H1 (cell line): ENCODE measurements around the gene GALNT15. TPM values are rescaled to one million over a fixed set of nuclear protein-coding genes. Genes with fewer than 3 reads are reported as not detected.

Source experiments
- CTCF ChIA-PET: fragments of 300-600 bp; sonication (Branson Sonifier 250); formaldehyde crosslinking; loops from one replicate; lab custom pipeline; 2021; ENCODE audit not compliant: partially characterized antibody; lab: Charles Lee
- POLR2A ChIA-PET: fragments of 300-600 bp; sonication (Branson Sonifier 250); formaldehyde crosslinking; loops from one replicate; lab custom pipeline; 2021; ENCODE audit warnings: inconsistent platforms; ENCODE audit not compliant: partially characterized antibody; lab: Charles Lee
- DNase-seq, 2 experiments: peaks; one replicate each; pipeline versions ENCODE4 v3.0.0 to v3.0.0-alpha.2; 2010 to 2022; ENCODE audit warnings: low spot score in 2 of 2, low read depth in 1 of 2, mixed read lengths in 1 of 2
- FAIRE-seq: peaks from 2 replicates; lab custom pipeline; 2011; peaks lifted over from hg19 to GRCh38; lab: Jason Lieb, UNC
- H2AFZ ChIP-seq: 2 replicates; pipeline ENCODE4 v1.8.1; 2012; ENCODE audit warnings: low read length, inconsistent platforms
- H2AK5ac ChIP-seq: 2 replicates; pipeline ENCODE4 v1.6.1; 2013; ENCODE audit warnings: low read depth, low read length
- H2BK120ac ChIP-seq: replicated peaks from 2 replicates; pipeline ENCODE3; 2013; ENCODE audit warnings: low read depth, low read length, inconsistent platforms
- H2BK12ac ChIP-seq: 2 replicates; pipeline ENCODE4 v1.6.1; 2013; ENCODE audit warnings: low read depth, low read length
- H2BK15ac ChIP-seq: 2 replicates; pipeline ENCODE4 v1.6.1; 2013; ENCODE audit warnings: low read length
- H2BK20ac ChIP-seq: 2 replicates; pipeline ENCODE4 v1.6.1; 2013; ENCODE audit warnings: low read length
- H2BK5ac ChIP-seq: 2 replicates; pipeline ENCODE4 v1.6.1; 2013; ENCODE audit warnings: low read depth, low read length
- H3K14ac ChIP-seq: 2 replicates; pipeline ENCODE4 v1.6.1; 2013; ENCODE audit warnings: inconsistent platforms; ENCODE audit not compliant: insufficient read length
- H3K18ac ChIP-seq: 2 replicates; pipeline ENCODE4 v1.6.1; 2013; ENCODE audit warnings: low read length; ENCODE audit errors: extremely low read depth
- H3K23ac ChIP-seq: 2 replicates; pipeline ENCODE4 v1.6.1; 2013; ENCODE audit warnings: inconsistent platforms; ENCODE audit not compliant: insufficient read length
- H3K23me2 ChIP-seq: 2 replicates; pipeline ENCODE4 v1.6.1; 2013; ENCODE audit warnings: low read depth, low read length
- H3K27ac ChIP-seq: 2 replicates; pipeline ENCODE4 v1.6.1; 2011; ENCODE audit warnings: low read depth, low read length, inconsistent platforms
- H3K27me3 ChIP-seq, 4 experiments: replicated peaks in 1 of 4; 1 replicate in 1 of 4; 2 replicates in 3 of 4; pipeline versions ENCODE4 v1.6.1 to v1.8.1; 2011 to 2013; ENCODE audit warnings: low read length in 3 of 4, mild to moderate bottlenecking in 3 of 4, inconsistent platforms in 2 of 4, mixed read lengths in 2 of 4, moderate library complexity in 1 of 4; ENCODE audit not compliant: control insufficient read depth in 3 of 4, insufficient read depth in 3 of 4; ENCODE audit errors: extremely low read depth in 1 of 4
- H3K36me3 ChIP-seq, 4 experiments: 2 replicates each; pipeline versions ENCODE4 v1.6.1 to v1.8.1; 2011 to 2013; ENCODE audit warnings: mild to moderate bottlenecking in 4 of 4, low read length in 3 of 4, moderate library complexity in 2 of 4, control low read depth in 1 of 4, inconsistent platforms in 1 of 4; ENCODE audit not compliant: insufficient read depth in 4 of 4, control insufficient read depth in 2 of 4
- H3K4ac ChIP-seq: replicated peaks from 2 replicates; pipeline ENCODE3; 2013; ENCODE audit warnings: low read length, low read depth, mixed read lengths, inconsistent platforms; ENCODE audit not compliant: insufficient read length
- H3K4me1 ChIP-seq, 4 experiments: replicated peaks in 1 of 4; 1 replicate in 1 of 4; 2 replicates in 3 of 4; pipeline versions ENCODE4 v1.6.1 to v1.8.1; 2011 to 2013; ENCODE audit warnings: low read length in 3 of 4, inconsistent platforms in 2 of 4, mixed read lengths in 1 of 4; ENCODE audit not compliant: insufficient read depth in 4 of 4, control insufficient read depth in 3 of 4
- H3K4me2 ChIP-seq, 2 experiments: 2 replicates each; pipeline versions ENCODE4 v1.6.1 to v1.8.1; 2011 to 2013; ENCODE audit warnings: low read depth in 2 of 2, low read length in 2 of 2, control low read depth in 1 of 2, inconsistent platforms in 1 of 2, mild to moderate bottlenecking in 1 of 2; ENCODE audit not compliant: insufficient read depth in 1 of 2
- H3K4me3 ChIP-seq, 4 experiments: fragments of 200-600, 300-600 bp in 1 of 4; sonication (generic), shearing (Covaris generic), sonication (Bioruptor Twin) in 1 of 4; 2 replicates each; pipeline versions ENCODE4 v1.5.1 to v1.8.1; 2011 to 2016; ENCODE audit warnings: low read length in 4 of 4, low read depth in 3 of 4, control low read depth in 2 of 4, inconsistent platforms in 2 of 4, mild to moderate bottlenecking in 2 of 4, mixed read lengths in 1 of 4, moderate library complexity in 1 of 4; ENCODE audit not compliant: insufficient read depth in 2 of 4; ENCODE audit errors: extremely low read depth in 1 of 4
- H3K56ac ChIP-seq: replicated peaks from 2 replicates; pipeline ENCODE3; 2013; ENCODE audit warnings: low read depth, mild to moderate bottlenecking, mixed read lengths, low read length, inconsistent platforms; ENCODE audit not compliant: insufficient read length
- H3K79me1 ChIP-seq: 2 replicates; pipeline ENCODE4 v1.6.1; 2013; ENCODE audit warnings: low read depth, low read length, control low read depth
- H3K79me2 ChIP-seq, 2 experiments: 2 replicates each; pipeline versions ENCODE4 v1.6.1 to v1.8.1; 2012 to 2013; ENCODE audit warnings: low read length in 2 of 2, mild to moderate bottlenecking in 2 of 2, inconsistent platforms in 1 of 2; ENCODE audit not compliant: insufficient read depth in 2 of 2, control insufficient read depth in 1 of 2
- H3K9ac ChIP-seq, 4 experiments: replicated peaks in 1 of 4; 1 replicate in 1 of 4; 2 replicates in 3 of 4; pipeline versions ENCODE4 v1.6.1 to v1.8.1; 2011 to 2013; ENCODE audit warnings: low read depth in 3 of 4, low read length in 3 of 4, control low read depth in 2 of 4, mild to moderate bottlenecking in 2 of 4, moderate library complexity in 2 of 4, inconsistent platforms in 1 of 4; ENCODE audit errors: extremely low read depth in 1 of 4
- H3K9me3 ChIP-seq, 2 experiments: 2 replicates each; pipeline versions ENCODE4 v1.6.1 to v1.8.1; 2012 to 2013; ENCODE audit warnings: mild to moderate bottlenecking in 2 of 2, moderate library complexity in 2 of 2, control low read depth in 1 of 2, inconsistent platforms in 1 of 2, low read depth in 1 of 2, low read length in 1 of 2, mixed read lengths in 1 of 2; ENCODE audit not compliant: insufficient read depth in 2 of 2
- H4K20me1 ChIP-seq, 2 experiments: replicated peaks in 1 of 2; 2 replicates each; pipeline versions ENCODE3 to v1.8.1; 2011 to 2013; ENCODE audit warnings: inconsistent platforms in 2 of 2, low read length in 2 of 2, mild to moderate bottlenecking in 1 of 2; ENCODE audit not compliant: insufficient read depth in 2 of 2, control insufficient read depth in 1 of 2
- H4K5ac ChIP-seq: 2 replicates; pipeline ENCODE4 v1.6.1; 2013; ENCODE audit warnings: low read length, low read depth, mixed read lengths, inconsistent platforms; ENCODE audit not compliant: insufficient read length
- H4K8ac ChIP-seq: 2 replicates; pipeline ENCODE4 v1.8.0; 2013; ENCODE audit warnings: mild to moderate bottlenecking, moderate library complexity, low read length, inconsistent platforms; ENCODE audit not compliant: insufficient read depth; ENCODE audit errors: extremely low read depth
- H4K91ac ChIP-seq: replicated peaks from 2 replicates; pipeline ENCODE3; 2013; ENCODE audit warnings: low read length, mixed read lengths, inconsistent platforms; ENCODE audit not compliant: insufficient read length
- ASH2L ChIP-seq: fragments of 200-600, 300-600 bp; sonication (generic); IDR thresholded peaks from one replicate; pipeline ENCODE4 v1.7.1; 2017; ENCODE audit warnings: low read length
- CHD1 ChIP-seq: IDR thresholded peaks from 2 replicates; pipeline ENCODE4 v1.6.1; 2012; ENCODE audit warnings: low read depth, low read length, improper control_type of control experiment
- EZH2 ChIP-seq: fragments of 200-600 bp; sonication (generic); IDR thresholded peaks from 2 replicates; pipeline ENCODE4 v1.7.1; 2012; ENCODE audit warnings: low read depth, mild to moderate bottlenecking, moderate library complexity, low read length, inconsistent platforms; ENCODE audit not compliant: severe bottlenecking
- GTF2F1 ChIP-seq: IDR thresholded peaks from 2 replicates; pipeline ENCODE4 v1.6.1; 2012; ENCODE audit warnings: low read depth, low read length, improper control_type of control experiment, borderline replicate concordance
- JUN ChIP-seq: IDR thresholded peaks from 2 replicates; pipeline ENCODE4 v1.6.1; 2011; ENCODE audit warnings: low read depth, mild to moderate bottlenecking, improper control_type of control experiment, low read length
- POLR2AphosphoS5 ChIP-seq: IDR thresholded peaks from 2 replicates; pipeline ENCODE4 v1.6.1; 2011; ENCODE audit warnings: low read depth, low read length
- SIRT6 ChIP-seq: IDR thresholded peaks from one replicate; pipeline ENCODE4 v1.7.1; 2012; ENCODE audit warnings: low read length, inconsistent platforms
- SP4 ChIP-seq: IDR thresholded peaks from 2 replicates; pipeline ENCODE4 v1.6.1; 2012; ENCODE audit warnings: low read length, inconsistent platforms
- SUZ12 ChIP-seq: fragments of 200-600 bp; sonication (generic); IDR thresholded peaks from 2 replicates; pipeline ENCODE4 v1.6.1; 2012; ENCODE audit warnings: mild to moderate bottlenecking, inconsistent platforms, low read length, moderate library complexity, mixed read lengths
- TAF1 ChIP-seq: IDR thresholded peaks from 2 replicates; pipeline ENCODE4 v1.6.1; 2011; ENCODE audit warnings: mild to moderate bottlenecking, low read depth, low read length
- TAF7 ChIP-seq: optimal IDR thresholded peaks from 2 replicates; pipeline ENCODE3; 2011; ENCODE audit warnings: low read depth, mild to moderate bottlenecking, inconsistent platforms, low read length, moderate library complexity, borderline replicate concordance
- WGBS, 2 experiments: shearing (Covaris generic) in 1 of 2; methylation state at CpG; one replicate each; pipeline versions ENCODE4 v1.1.6 to v1.1.7; 2013 to 2015; ENCODE audit warnings: low lambda C conversion rate in 2 of 2, mixed read lengths in 2 of 2, inconsistent platforms in 1 of 2, low coverage in 1 of 2, missing lambda C conversion rate in 1 of 2; ENCODE audit not compliant: insufficient replicate concordance in 2 of 2, insufficient coverage in 1 of 2, insufficient read length in 1 of 2; ENCODE audit errors: extremely low coverage in 1 of 2, missing lambda C conversion rate in 1 of 2; 5-methylcytosine and 5-hydroxymethylcytosine counted together
- polyA plus RNA-seq, 7 experiments: library from polyadenylated mRNA; depleted of rRNA in 3 of 7; stranded (reverse) in 5 of 7; unstranded in 2 of 7; fragments of >200 nt in 5 of 7; fragments of 200-250 nt in 2 of 7; gene quantifications; 1 replicate in 5 of 7; 2 replicates in 1 of 7; 4 replicates in 1 of 7; pipeline versions ENCODE4 v1.2.1 to v1.2.3, GENCODE V29; 2011 to 2013; ENCODE audit warnings: missing spikeins in 2 of 7, mixed read lengths in 2 of 7
- total RNA-seq: library from RNA; stranded (reverse); fragmentation: NEBNext Ultra II Directional; extraction: Animal tissue kit (Norgen Biotek cat#: 25700); gene quantifications from 2 replicates; pipeline ENCODE4 v1.2.1, GENCODE V29; 2021
- TF ChIP-seq, protein P1 (sequence below): IDR thresholded peaks from 2 replicates; pipeline ENCODE4 v1.6.1; 2011; ENCODE audit warnings: low read length, improper control_type of control experiment

Gene GALNT15
- total and polyA plus RNA-seq, 2 of the 8 experiments (the other 6 are each of a cell fraction or from before 2014, with no cell fraction given), result 0.02 TPM; not detected in 1

- no peak overlapping the region for H4K5ac ChIP-seq
- ChIA-PET CTCF (interaction anchor here (0.5 to 2.8 kb wide), 8 partner anchors 11 to 108 kb away, joined by 3 to 10 read pairs (median 3); no protein-coding TSS in a partner anchor), POLR2A (no interaction called here)
- no peak overlapping the region for H3K27ac ChIP-seq
- no peak overlapping the region for H4K91ac ChIP-seq
- no peaks in the 10 kb centered on the region for H3K79me2 ChIP-seq
- H3K56ac ChIP-seq, result no peak overlapping the region
- H3K27me3 ChIP-seq, result no peaks in the 10 kb centered on the region
- no peak overlapping the region for H2BK15ac ChIP-seq
- no peak overlapping the region for H2BK20ac ChIP-seq
- H3K4me2 ChIP-seq, result no peak overlapping the region
- 81% methylated on average over 6 of the region's 6 CpGs; no CpG with 5 or more reads in 1 of the 2 experiments for WGBS, 2 experiments
- no peak overlapping the region for H3K14ac ChIP-seq
- H3K23ac ChIP-seq, result no peak overlapping the region
- no peak overlapping the region for H2AK5ac ChIP-seq
- no peaks in the 10 kb centered on the region for H3K4me1 ChIP-seq
- H3K18ac ChIP-seq, result no peak overlapping the region
- H2BK120ac ChIP-seq, result no peak overlapping the region
- peaks cover 14 to 21% of the 10 kb centered on the region in 2 experiments for H3K9me3 ChIP-seq
- no peaks in the 10 kb centered on the region for H3K79me1 ChIP-seq
- H3K4ac ChIP-seq, result no peak overlapping the region
- H2AFZ ChIP-seq, result no peak overlapping the region
- no peak overlapping the region for H3K4me3 ChIP-seq
- H3K36me3 ChIP-seq, result no peaks in the 10 kb centered on the region
- no peaks in the 10 kb centered on the region for H3K23me2 ChIP-seq
- no peak for FAIRE-seq
- no peak overlapping the region for H2BK5ac ChIP-seq
- no peak for DNase-seq
- no peak overlapping the region for H2BK12ac ChIP-seq
- H3K9ac ChIP-seq, result no peak overlapping the region
- H4K8ac ChIP-seq, result no peak overlapping the region
- no peaks in the 10 kb centered on the region for H4K20me1 ChIP-seq
- TF ChIP-seq SIRT6 (no peak), ASH2L (no peak), EZH2 (no peak), TAF7 (no peak), CHD1 (no peak), SUZ12 (no peak), TAF1 (no peak), SP4 (no peak), JUN (no peak), POLR2AphosphoS5 (no peak), GTF2F1 (no peak)
- TF ChIP-seq, protein P1, sequence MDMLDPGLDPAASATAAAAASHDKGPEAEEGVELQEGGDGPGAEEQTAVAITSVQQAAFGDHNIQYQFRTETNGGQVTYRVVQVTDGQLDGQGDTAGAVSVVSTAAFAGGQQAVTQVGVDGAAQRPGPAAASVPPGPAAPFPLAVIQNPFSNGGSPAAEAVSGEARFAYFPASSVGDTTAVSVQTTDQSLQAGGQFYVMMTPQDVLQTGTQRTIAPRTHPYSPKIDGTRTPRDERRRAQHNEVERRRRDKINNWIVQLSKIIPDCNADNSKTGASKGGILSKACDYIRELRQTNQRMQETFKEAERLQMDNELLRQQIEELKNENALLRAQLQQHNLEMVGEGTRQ, result no peak
Measured at GRCh38 chr3:16140116-16140893, 34.2 kb upstream of the GALNT15 start.
